ENCODE results near the gene FBXO15. TPM values are rescaled to one million over a fixed set of nuclear protein-coding genes. Genes with fewer than 3 reads are reported as not detected.

Gene FBXO15, protein sequence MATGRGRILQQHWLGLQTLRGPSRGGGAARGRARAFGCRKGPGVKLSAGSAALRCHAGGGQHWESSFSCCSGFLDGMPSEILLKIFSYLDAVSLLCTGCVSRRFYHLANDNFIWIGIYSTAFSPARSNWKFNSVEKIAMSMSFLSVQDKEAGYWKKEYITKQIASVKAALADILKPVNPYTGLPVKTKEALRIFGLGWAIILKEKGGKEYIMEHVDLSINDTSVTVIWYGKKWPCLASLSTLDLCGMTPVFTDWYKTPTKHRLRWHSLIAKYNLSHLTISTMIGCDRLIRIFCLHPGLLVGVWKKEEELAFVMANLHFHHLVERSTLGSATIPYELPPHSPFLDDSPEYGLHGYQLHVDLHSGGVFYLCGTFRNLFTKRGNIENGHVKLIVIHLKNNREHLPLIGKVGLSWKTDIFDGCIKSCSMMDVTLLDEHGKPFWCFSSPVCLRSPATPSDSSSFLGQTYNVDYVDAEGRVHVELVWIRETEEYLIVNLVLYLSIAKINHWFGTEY
- total RNA-seq (2014; rRNA removed; shearing (Covaris generic)) = 0.54 and 0.59 TPM in 2 replicates
- total RNA-seq (2022) = 1.2 and 2.1 TPM in 2 replicates
- percentile 24 among the genes with signal in this experiment for Bru-seq, nascent RNA
- percentile 21 among the genes with signal in this experiment for BruChase-seq, experiment 1, labeled RNA remaining after a 6-hour chase
- percentile 25 among the genes with signal in this experiment for BruChase-seq, experiment 2, labeled RNA remaining after a 2-hour chase
- long read RNA-seq, partial matches to known transcripts = 0 of 2 reads
- long read RNA-seq, other reads (novel, unspliced or antisense) = 1 of 2 reads

GRCh38 chr18:74147779-74148542 is at the start of gene FBXO15, which contains the start of gene TIMM21:
FBXO15 (minus strand) TSS chr18:74147834; CDS start chr18:74147785, 49 bp downstream.
TIMM21 (plus strand) TSS chr18:74148523; CDS start chr18:74148809, 286 bp downstream.
- peak within 1 kb of the TSS; percentile 94 for H3K27ac ChIP-seq (ENCODE audit: low read depth, low read length, poor library complexity, severe bottlenecking)
- H3K36me3 ChIP-seq (ENCODE audit: insufficient read depth, low read length) = peaks cover 20% of the 10 kb centered on the region
- no peaks in the 10 kb centered on the region for H4K20me1 ChIP-seq (ENCODE audit: insufficient read depth, low read length)
- H3K4me3 ChIP-seq (ENCODE audit: low read depth, low read length, poor library complexity, severe bottlenecking) = peak within 1 kb of the TSS; percentile 80
- CTCF ChIA-PET (ENCODE audit: unreplicated experiment) = no interaction called here
- no peak for TF ChIP-seq EZH2phosphoT487 (IDR thresholded peaks at IDR 0.05; ENCODE audit: borderline replicate concordance, low read depth, low read length)
- TF ChIP-seq, protein P1, sequence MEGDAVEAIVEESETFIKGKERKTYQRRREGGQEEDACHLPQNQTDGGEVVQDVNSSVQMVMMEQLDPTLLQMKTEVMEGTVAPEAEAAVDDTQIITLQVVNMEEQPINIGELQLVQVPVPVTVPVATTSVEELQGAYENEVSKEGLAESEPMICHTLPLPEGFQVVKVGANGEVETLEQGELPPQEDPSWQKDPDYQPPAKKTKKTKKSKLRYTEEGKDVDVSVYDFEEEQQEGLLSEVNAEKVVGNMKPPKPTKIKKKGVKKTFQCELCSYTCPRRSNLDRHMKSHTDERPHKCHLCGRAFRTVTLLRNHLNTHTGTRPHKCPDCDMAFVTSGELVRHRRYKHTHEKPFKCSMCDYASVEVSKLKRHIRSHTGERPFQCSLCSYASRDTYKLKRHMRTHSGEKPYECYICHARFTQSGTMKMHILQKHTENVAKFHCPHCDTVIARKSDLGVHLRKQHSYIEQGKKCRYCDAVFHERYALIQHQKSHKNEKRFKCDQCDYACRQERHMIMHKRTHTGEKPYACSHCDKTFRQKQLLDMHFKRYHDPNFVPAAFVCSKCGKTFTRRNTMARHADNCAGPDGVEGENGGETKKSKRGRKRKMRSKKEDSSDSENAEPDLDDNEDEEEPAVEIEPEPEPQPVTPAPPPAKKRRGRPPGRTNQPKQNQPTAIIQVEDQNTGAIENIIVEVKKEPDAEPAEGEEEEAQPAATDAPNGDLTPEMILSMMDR (conservative IDR thresholded peaks at IDR 0.05; ENCODE audit: low read length) = no peak
- peaks cover 25% of the 10 kb centered on the region for H3K4me1 ChIP-seq (ENCODE audit: insufficient read depth, low read length, poor library complexity, severe bottlenecking)
- H3K9me3 ChIP-seq (ENCODE audit: low read length) = no peaks in the 10 kb centered on the region
- intact Hi-C loops (cut with micrococcal nuclease; ENCODE audit: unreplicated experiment) = loop anchor here (2.0 kb wide), 1 partner anchor 83 kb away; no protein-coding TSS in a partner anchor
- H2AFZ ChIP-seq (ENCODE audit: low read length) = peak within 1 kb of the TSS; percentile 88
- peaks cover 45% of the 10 kb centered on the region for H3K79me2 ChIP-seq (ENCODE audit: insufficient read depth, low read depth, low read length)
- DNase-seq (ENCODE audit: low spot score) = peak; percentile 90
- BruUV-seq (replicated peaks) = no TSS peak
- POLR2A ChIA-PET = no interaction called here
- H3K4me2 ChIP-seq (ENCODE audit: low read length) = peak within 1 kb of the TSS; percentile 100
- H3K9me2 ChIP-seq (ENCODE audit: insufficient read depth, low read length) = no peaks in the 10 kb centered on the region

- Histone ChIP-seq H3K9me3 (ENCODE audit: low read length) (no peaks in the 10 kb centered on the region), H4K20me1 (ENCODE audit: insufficient read depth, low read length) (no peaks in the 10 kb centered on the region), H3K4me2 (ENCODE audit: low read length) (peak overlapping the region; percentile 68), H3K27ac (ENCODE audit: low read depth, low read length, poor library complexity, severe bottlenecking) (no peak overlapping the region), H3K4me3 (ENCODE audit: low read depth, low read length, poor library complexity, severe bottlenecking) (peak overlapping the region; percentile 50), H3K4me1 (ENCODE audit: insufficient read depth, low read length, poor library complexity, severe bottlenecking) (peaks cover 14% of the 10 kb centered on the region), H3K79me2 (ENCODE audit: insufficient read depth, low read depth, low read length) (no peaks in the 10 kb centered on the region), H3K36me3 (ENCODE audit: insufficient read depth, low read length) (no peaks in the 10 kb centered on the region), H2AFZ (ENCODE audit: low read length) (peak overlapping the region; percentile 81; the same call in 1 of the 2 replicates), H3K9me2 (ENCODE audit: insufficient read depth, low read length) (no peaks in the 10 kb centered on the region)
- no peak for TF ChIP-seq EZH2phosphoT487 (IDR thresholded peaks at IDR 0.05; ENCODE audit: borderline replicate concordance, low read depth, low read length)
- TF ChIP-seq, protein P1 (conservative IDR thresholded peaks at IDR 0.05; ENCODE audit: low read length) = peak; percentile 88
- ChIA-PET CTCF (ENCODE audit: unreplicated experiment) (interaction anchor here (1.3 kb wide), 1 partner anchor 297 kb away, joined by 3 read pairs; no protein-coding TSS in a partner anchor), POLR2A (interaction anchor here (1.4 to 1.6 kb wide), 2 partner anchors 36 to 145 kb away, joined by 3 to 4 read pairs; no protein-coding TSS in a partner anchor)
- no TSS peak for BruUV-seq (replicated peaks)
- DNase-seq (ENCODE audit: low spot score) = peak; percentile 64
- intact Hi-C loops (cut with micrococcal nuclease; ENCODE audit: unreplicated experiment) = loop anchor here (1.0 to 2.0 kb wide), 3 partner anchors 146 to 356 kb away; no protein-coding TSS in a partner anchor
These were observed 48.8 kb upstream of the FBXO15 start for GRCh38 chr18:74196220-74197119.
